Loucy (cell line): ENCODE results near the gene BIRC3.

Source experiments
- CTCF ChIP-seq: fragments of 200-600 bp; sonication (generic); conservative IDR thresholded peaks from 2 replicates; pipeline ENCODE4 v1.5.1; 2014; ENCODE audit warnings: mild to moderate bottlenecking, antibody characterized with exemption, low read length
- EZH2phosphoT487 ChIP-seq: fragments of 200-600 bp; IDR thresholded peaks from 2 replicates; pipeline ENCODE4 v1.6.1; 2018; ENCODE audit warnings: antibody characterized with exemption, mild to moderate bottlenecking, moderate library complexity, borderline replicate concordance

GRCh38 chr11:102309621-102310541 is 7.4 kb upstream of the BIRC3 start:
- TF ChIP-seq CTCF = peak; percentile 59
- TF ChIP-seq EZH2phosphoT487 = no peak
